Muscle layer of duodenum (tissue), 2 donors: ENCODE results near the gene RINL.
"Not testable (repeated sequence)": the region's sequence is repeated elsewhere in the genome, so short reads cannot be mapped to it uniquely, and the experiment has no call there.

Experiments
- H3K27ac ChIP-seq: one replicate; pipeline ENCODE4 v1.7.0; 2013; ENCODE audit warnings: mild to moderate bottlenecking, low read length
- H3K27me3 ChIP-seq: one replicate; pipeline ENCODE4 v1.7.0; 2013; ENCODE audit warnings: low read depth, mild to moderate bottlenecking, control low read depth, low read length
- H3K36me3 ChIP-seq, 2 donors: one replicate each; pipeline ENCODE4 v1.7.0; 2013; ENCODE audit warnings: low read length in 2 of 2, control low read depth in 1 of 2, mild to moderate bottlenecking in 1 of 2; ENCODE audit not compliant: insufficient read depth in 2 of 2, control insufficient read depth in 1 of 2
- H3K4me1 ChIP-seq, 2 donors: one replicate each; pipeline ENCODE4 v1.7.0; 2013; ENCODE audit warnings: low read length in 2 of 2, mild to moderate bottlenecking in 2 of 2, control low read depth in 1 of 2, moderate library complexity in 1 of 2; ENCODE audit not compliant: insufficient read depth in 2 of 2, control insufficient read depth in 1 of 2
- H3K4me3 ChIP-seq, 2 donors: one replicate each; pipeline ENCODE4 v1.7.0; 2013; ENCODE audit warnings: low read length in 2 of 2, low read depth in 1 of 2, mild to moderate bottlenecking in 1 of 2
- H3K9me3 ChIP-seq, 2 donors: one replicate each; pipeline ENCODE4 v1.7.0; 2013; ENCODE audit warnings: low read length in 2 of 2, control low read depth in 1 of 2, mild to moderate bottlenecking in 1 of 2; ENCODE audit not compliant: control insufficient read depth in 1 of 2
- donor health status: healthy.

RINL gene

GRCh38 chr19:38869836-38870607 is 8.1 kb downstream of the RINL start:
- no peak overlapping the region for H3K27ac ChIP-seq

GRCh38 chr19:38869160-38869835 is 8.8 kb downstream of the RINL start:
- H3K27me3 ChIP-seq = no peaks in the 10 kb centered on the region
- no peaks in the 10 kb centered on the region for H3K9me3 ChIP-seq
- H3K4me3 ChIP-seq = peak overlapping the region; percentile 60 to 71
- no peak overlapping the region for H3K27ac ChIP-seq
- H3K36me3 ChIP-seq = no peaks in the 10 kb centered on the region
- peaks cover 0 to 15% of the 10 kb centered on the region in 2 donors for H3K4me1 ChIP-seq

More at GRCh38 chr19:38869836-38870607, 8.1 kb downstream of the RINL start:
- no peaks in the 10 kb centered on the region for H3K36me3 ChIP-seq
- H3K27me3 ChIP-seq = no peaks in the 10 kb centered on the region
- peaks cover 0 to 15% of the 10 kb centered on the region in 2 donors for H3K4me1 ChIP-seq
- H3K9me3 ChIP-seq = no peaks in the 10 kb centered on the region
- peak overlapping the region; percentile 60 to 71 for H3K4me3 ChIP-seq

- Histone ChIP-seq H3K4me3 (no peak overlapping the region), H3K36me3 (no peaks in the 10 kb centered on the region), H3K27ac (no peak overlapping the region), H3K9me3 (no peaks in the 10 kb centered on the region), H3K27me3 (no peaks in the 10 kb centered on the region), H3K4me1 (peaks cover 0 to 15% of the 10 kb centered on the region in 2 donors)
These were observed 9.5 kb downstream of the RINL start for GRCh38 chr19:38868551-38868950.

GRCh38 chr19:38867171-38867780 is 10.8 kb downstream of the RINL start:
- Histone ChIP-seq H3K27me3 (no peaks in the 10 kb centered on the region), H3K4me3 (no peak overlapping the region), H3K36me3 (no peaks in the 10 kb centered on the region), H3K27ac (no peak overlapping the region), H3K4me1 (peaks cover 0 to 19% of the 10 kb centered on the region in 2 donors), H3K9me3 (no peaks in the 10 kb centered on the region)

GRCh38 chr19:38862321-38863059 is 15.6 kb downstream of the RINL start:
- H3K27ac ChIP-seq = no peak overlapping the region

GRCh38 chr19:38861368-38861767 is 16.7 kb downstream of the RINL start:
- H3K36me3 ChIP-seq = no peaks in the 10 kb centered on the region
- H3K27me3 ChIP-seq = no peaks in the 10 kb centered on the region
- peaks cover 0 to 4% of the 10 kb centered on the region in 2 donors for H3K4me1 ChIP-seq
- no peak overlapping the region for H3K27ac ChIP-seq
- H3K9me3 ChIP-seq = no peaks in the 10 kb centered on the region
- H3K4me3 ChIP-seq = no peak overlapping the region

More at GRCh38 chr19:38862321-38863059, 15.6 kb downstream of the RINL start:
- H3K27me3 ChIP-seq = no peaks in the 10 kb centered on the region
- H3K4me3 ChIP-seq = no peak overlapping the region
- H3K36me3 ChIP-seq = no peaks in the 10 kb centered on the region
- H3K4me1 ChIP-seq = peaks cover 0 to 4% of the 10 kb centered on the region in 2 donors
- no peaks in the 10 kb centered on the region for H3K9me3 ChIP-seq

GRCh38 chr19:38859631-38860204 is 18.4 kb downstream of the RINL start:
- not testable (repeated sequence) for H3K27ac ChIP-seq, H3K4me1 ChIP-seq, H3K4me3 ChIP-seq, H3K36me3 ChIP-seq, H3K9me3 ChIP-seq, H3K27me3 ChIP-seq

- H3K36me3 ChIP-seq = no peaks in the 10 kb centered on the region
- H3K4me3 ChIP-seq = no peak overlapping the region
- H3K27me3 ChIP-seq = no peaks in the 10 kb centered on the region
- peaks cover 3 to 7% of the 10 kb centered on the region in 2 donors for H3K4me1 ChIP-seq
- H3K9me3 ChIP-seq = no peaks in the 10 kb centered on the region
- H3K27ac ChIP-seq = no peak overlapping the region
These were observed 21.3 kb downstream of the RINL start for GRCh38 chr19:38856813-38857212.

GRCh38 chr19:38855751-38856150 is 22.3 kb downstream of the RINL start:
- H3K9me3 ChIP-seq, H3K27me3 ChIP-seq, H3K27ac ChIP-seq, H3K4me3 ChIP-seq, H3K36me3 ChIP-seq: not testable (repeated sequence)
- peaks cover 3 to 12% of the 10 kb centered on the region in 2 donors for H3K4me1 ChIP-seq

- not testable (repeated sequence) for H3K9me3 ChIP-seq, H3K27me3 ChIP-seq, H3K4me3 ChIP-seq, H3K27ac ChIP-seq, H3K36me3 ChIP-seq
- peaks cover 3 to 12% of the 10 kb centered on the region in 2 donors for H3K4me1 ChIP-seq
These were observed 23.1 kb downstream of the RINL start for GRCh38 chr19:38854961-38855360.
